Upper lobe of left lung (tissue), 4 donors: ENCODE measurements around the gene TSPAN31.

Experiments
- CTCF ChIP-seq, 6 experiments: fragments of 450-650 bp in 4 of 6; fragments of 200-600 bp in 2 of 6; sonication (generic) in 2 of 6; IDR thresholded peaks; one replicate each; pipeline ENCODE4 v1.5.1; 2016 to 2019; ENCODE audit warnings: antibody characterized with exemption in 6 of 6
- EP300 ChIP-seq, 4 donors: sonication (generic); formaldehyde crosslinking; IDR thresholded peaks; one replicate each; pipeline ENCODE4 v1.5.1; 2017; ENCODE audit warnings: antibody characterized with exemption in 4 of 4, control low read depth in 2 of 4
- POLR2A ChIP-seq, 4 donors: fragments of 450-650 bp; IDR thresholded peaks; one replicate each; pipeline ENCODE4 v1.5.1; 2016 to 2017; ENCODE audit warnings: antibody characterized with exemption in 4 of 4, mild to moderate bottlenecking in 2 of 4

GRCh38 chr12:57715786-57716185 is 29.1 kb upstream of the TSPAN31 start:
- TF ChIP-seq POLR2A (IDR thresholded peaks at IDR 0.05): no peak
- no peak for TF ChIP-seq CTCF (IDR thresholded peaks at IDR 0.05)
- TF ChIP-seq EP300 (IDR thresholded peaks at IDR 0.05): no peak
